GM13977 (cell line): Measurements from ENCODE around the gene CAMK1D.

Experiments used
- DNase-seq: peaks from one replicate; pipeline ENCODE4 v3.0.0; 2012; ENCODE audit warnings: low spot score
- CTCF ChIP-seq: IDR thresholded peaks from 2 replicates; pipeline ENCODE4 v1.5.1; 2012; ENCODE audit warnings: mild to moderate bottlenecking, control low read depth; ENCODE audit not compliant: insufficient read depth; ENCODE audit errors: extremely low read depth, missing control alignments
- in situ Hi-C: fragments of 300-500 bp; cut with MboI; formaldehyde crosslinking; loops from one replicate; pipeline ENCODE4 v1.12.0; 2022; ENCODE audit warnings: low sequenced_read_pairs, low pct_unique_long_range_greater_than_20kb, mixed read lengths, inconsistent platforms; ENCODE audit not compliant: unreplicated experiment

CAMK1D gene

GRCh38 chr10:12642036-12642435 is 292.7 kb downstream of the CAMK1D start:
- in situ Hi-C loops = loop anchor here (10.0 kb wide), 1 partner anchor 377 kb away; no protein-coding TSS in a partner anchor
- DNase-seq = no peak
- no peak for TF ChIP-seq CTCF

- no peak for TF ChIP-seq CTCF
- in situ Hi-C loops = loop anchor here (10.0 kb wide), 1 partner anchor 378 kb away; no protein-coding TSS in a partner anchor
- DNase-seq = no peak
Measured at GRCh38 chr10:12643279-12643678, 293.9 kb downstream of the CAMK1D start.

- in situ Hi-C loops = loop anchor here (10.0 kb wide), 1 partner anchor 380 kb away; no protein-coding TSS in a partner anchor
- peak; percentile 56 for DNase-seq
- no peak for TF ChIP-seq CTCF
Measured at GRCh38 chr10:12644380-12645144, 295.2 kb downstream of the CAMK1D start.

- no peak for DNase-seq
- in situ Hi-C loops = loop anchor here (10.0 kb wide), 1 partner anchor 381 kb away; no protein-coding TSS in a partner anchor
- TF ChIP-seq CTCF = no peak
Measured at GRCh38 chr10:12645449-12645848, 296.1 kb downstream of the CAMK1D start.

- in situ Hi-C loops = loop anchor here (10.0 kb wide), 1 partner anchor 384 kb away; no protein-coding TSS in a partner anchor
- TF ChIP-seq CTCF = no peak
- DNase-seq = no peak
Measured at GRCh38 chr10:12649012-12649584, 299.8 kb downstream of the CAMK1D start.

- TF ChIP-seq CTCF = no peak
- in situ Hi-C loops = no loop called here
- DNase-seq = no peak
Measured at GRCh38 chr10:12650122-12650521, 300.8 kb downstream of the CAMK1D start.
